GM18526 (cell line): ENCODE data around the gene SYTL4.

Source experiments
- POLR2A ChIP-seq: IDR thresholded peaks from 3 replicates; pipeline ENCODE4 v1.6.1; 2011; ENCODE audit not compliant: insufficient read length; ENCODE audit errors: extremely low read depth

Gene SYTL4

GRCh38 chrX:100642290-100642689, 89.6 kb downstream of the SYTL4 start:
- TF ChIP-seq POLR2A: no peak

- no peak for TF ChIP-seq POLR2A
Observed at GRCh38 chrX:100636321-100636991, 95.5 kb downstream of the SYTL4 start, which contains the start of gene TSPAN6. Gene TSPAN6 (minus strand): TSS chrX:100636806. CDS start chrX:100636694, 112 bp downstream.

- TF ChIP-seq POLR2A: no peak
Observed at GRCh38 chrX:100635989-100636320, 96.0 kb downstream of the SYTL4 start.

DNA sequence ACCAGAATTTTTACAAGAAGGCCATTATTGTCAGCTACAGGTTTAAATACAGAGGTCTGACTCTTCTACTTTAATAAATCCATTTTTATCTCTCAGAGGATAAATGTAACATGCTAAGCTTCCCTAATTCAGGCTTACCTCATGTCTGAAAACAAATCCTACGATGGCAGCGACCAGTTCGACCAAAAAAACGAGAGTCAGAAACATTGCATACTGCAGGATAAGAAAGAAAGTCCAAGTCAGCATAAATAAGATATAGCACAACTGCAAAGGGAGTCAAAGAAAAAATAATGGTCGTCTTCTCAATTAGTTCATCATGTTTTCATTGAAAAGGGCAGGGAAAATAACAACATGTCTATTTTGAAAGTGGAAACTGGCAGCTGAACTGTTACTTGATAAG, 96.9 kb downstream of the SYTL4 start:
- no peak for TF ChIP-seq POLR2A

DNA sequence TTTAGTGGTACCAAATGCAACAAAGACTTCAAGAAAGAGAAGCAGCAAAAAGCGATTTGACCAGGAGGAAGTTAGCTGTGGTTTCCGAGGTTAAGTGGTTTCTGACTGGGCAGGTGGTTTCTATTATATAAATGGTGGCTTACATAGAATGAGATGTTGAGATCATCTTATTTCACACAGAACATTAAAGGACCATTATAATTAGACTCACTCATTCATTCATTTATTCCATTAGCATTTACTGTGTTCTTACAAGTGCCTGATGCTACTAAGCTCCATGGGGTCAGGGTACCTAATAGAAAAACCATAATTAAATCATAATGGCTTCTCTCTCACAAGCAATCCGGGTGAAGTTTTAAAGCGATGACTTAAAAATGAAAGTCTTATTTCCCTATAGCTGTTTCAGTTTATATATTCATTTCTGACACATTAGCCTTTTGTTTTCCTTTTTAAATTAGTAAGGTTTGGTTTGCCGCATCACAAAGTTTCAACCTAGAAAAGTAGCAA, 105.9 kb downstream of the SYTL4 start:
- TF ChIP-seq POLR2A: no peak
